ENCODE data around the gene RFC2.

RFC2 gene

GRCh38 chr7:74254129-74254857, at the start of gene RFC2:
Gene RFC2, minus strand, starts transcription at chr7:74254399. Its CDS starts 16 bp downstream, at chr7:74254383.
- DNase-seq: peak; percentile 91

- no peak for DNase-seq
Observed at GRCh38 chr7:74302745-74303221, 48.6 kb upstream of the RFC2 start.

DNA sequence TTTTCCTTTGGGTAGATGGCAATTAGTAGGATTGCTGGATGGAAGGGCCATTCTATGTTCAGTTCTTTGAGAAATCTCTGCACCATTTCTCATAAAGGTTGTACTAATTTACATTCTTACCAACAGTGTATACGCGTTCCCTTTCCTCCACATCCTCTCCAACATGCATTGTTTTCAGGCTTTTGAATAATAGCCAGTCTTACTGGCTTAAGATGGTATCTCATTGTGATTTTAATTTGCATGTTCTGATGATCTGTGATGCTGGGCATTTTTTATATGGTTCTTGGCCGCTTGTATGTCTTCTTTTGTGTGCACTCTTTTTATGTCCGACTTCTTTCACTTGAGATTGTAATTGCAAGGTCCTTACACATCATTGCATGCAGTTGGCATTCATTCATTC, 46.7 kb upstream of the RFC2 start:
- no peak for DNase-seq

DNA sequence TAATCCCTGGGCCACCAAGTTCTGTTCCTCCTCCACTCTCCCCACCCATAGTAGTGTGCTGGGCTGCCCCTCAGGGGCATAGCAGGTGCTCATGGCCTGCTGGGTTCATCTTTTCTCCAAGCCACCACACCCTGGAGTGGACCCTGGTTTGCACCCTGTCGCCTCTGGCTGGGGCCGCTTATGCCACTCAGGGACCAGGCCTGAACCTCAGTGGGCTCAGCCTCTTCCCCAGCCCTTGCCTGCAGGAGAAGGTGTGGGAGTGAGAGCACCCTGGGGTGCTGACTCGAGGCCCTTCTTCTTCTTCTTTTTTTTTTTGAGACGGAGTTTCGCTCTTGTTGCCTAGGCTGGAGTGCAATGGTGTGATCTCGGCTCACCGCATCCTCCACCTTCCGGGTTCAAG, 45.2 kb upstream of the RFC2 start:
- DNase-seq: no peak

GRCh38 chr7:74297516-74298233, 43.5 kb upstream of the RFC2 start:
- DNase-seq: no peak

DNA sequence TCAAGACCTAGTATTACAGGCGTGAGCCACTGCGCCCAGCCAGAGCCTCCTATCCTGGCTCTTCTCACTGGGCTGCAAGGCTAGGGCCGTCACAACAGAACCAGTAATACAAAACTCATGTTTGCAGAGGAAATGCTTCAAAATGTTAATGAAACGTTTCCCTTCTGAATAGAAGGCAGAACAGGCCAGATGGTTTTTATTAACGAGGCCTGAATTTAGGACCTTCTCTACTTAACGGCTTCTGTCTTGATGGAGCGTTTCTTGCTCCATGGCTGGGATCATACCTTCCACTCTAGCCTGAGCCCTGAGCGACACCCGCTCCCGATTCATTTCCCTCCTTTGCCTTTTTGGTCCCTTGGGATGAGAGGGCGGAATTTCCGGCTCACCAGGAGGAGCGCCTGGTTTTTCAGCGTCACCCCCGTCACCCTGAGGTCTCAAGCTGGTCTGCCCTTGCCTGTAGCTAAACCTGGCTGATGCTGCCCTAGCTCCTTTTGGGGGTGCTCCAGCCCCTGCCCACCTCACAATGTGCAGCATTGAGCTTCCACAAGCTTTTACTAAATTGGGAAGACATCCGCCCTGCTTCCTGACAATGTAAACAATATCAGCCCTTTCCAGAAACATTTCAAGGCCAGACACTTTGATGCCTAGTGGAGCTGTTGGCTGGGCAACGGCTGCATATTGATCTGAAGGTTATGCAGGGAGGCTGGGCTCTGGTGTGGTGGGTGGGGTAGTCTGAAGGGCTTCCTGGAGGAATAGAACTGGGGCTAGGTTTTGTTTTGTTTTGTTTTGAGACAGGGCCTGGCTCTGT, 40.2 kb upstream of the RFC2 start:
- DNase-seq: peak; percentile 73

DNA sequence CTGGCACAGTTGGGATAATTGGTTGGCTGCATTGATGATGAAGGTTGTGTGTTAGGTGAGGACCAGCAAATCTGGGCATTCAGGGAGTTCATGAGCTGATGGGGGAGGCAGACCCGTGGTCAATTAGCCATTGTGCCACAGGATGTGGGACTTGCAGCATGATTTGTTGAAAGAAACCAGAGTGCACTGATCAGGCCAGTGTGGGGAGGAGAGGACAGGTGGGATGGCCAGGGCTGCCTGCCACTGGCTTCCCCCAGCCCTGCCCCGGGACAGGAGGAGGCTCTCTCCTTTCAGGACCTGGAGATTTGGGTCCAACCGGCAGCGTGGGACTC, 39.3 kb upstream of the RFC2 start:
- DNase-seq: no peak

GRCh38 chr7:74292757-74293576, 38.8 kb upstream of the RFC2 start:
- DNase-seq: no peak

DNA sequence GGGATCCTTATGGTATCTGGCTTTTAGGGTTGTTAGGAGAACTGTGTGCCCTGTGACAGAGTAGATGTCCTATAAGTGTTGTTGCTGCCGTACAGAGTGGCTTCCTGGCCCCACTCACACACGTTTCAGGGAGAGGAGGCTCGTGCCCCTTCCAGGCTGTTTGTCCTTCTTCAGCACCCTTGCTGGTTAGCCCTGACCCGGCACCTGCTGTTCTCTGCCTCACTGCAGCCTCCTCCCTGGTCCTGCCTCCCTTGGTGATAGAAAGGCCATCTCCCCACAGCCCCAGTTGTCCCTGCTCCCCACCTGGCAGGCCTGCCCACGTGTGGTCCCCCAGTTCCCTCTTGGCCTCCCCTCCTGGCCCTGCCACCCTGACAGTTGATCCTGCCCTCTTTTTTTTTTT, 37.3 kb upstream of the RFC2 start:
- no peak for DNase-seq

- DNase-seq: no peak
Observed at GRCh38 chr7:74290981-74291441, 36.8 kb upstream of the RFC2 start.

DNA sequence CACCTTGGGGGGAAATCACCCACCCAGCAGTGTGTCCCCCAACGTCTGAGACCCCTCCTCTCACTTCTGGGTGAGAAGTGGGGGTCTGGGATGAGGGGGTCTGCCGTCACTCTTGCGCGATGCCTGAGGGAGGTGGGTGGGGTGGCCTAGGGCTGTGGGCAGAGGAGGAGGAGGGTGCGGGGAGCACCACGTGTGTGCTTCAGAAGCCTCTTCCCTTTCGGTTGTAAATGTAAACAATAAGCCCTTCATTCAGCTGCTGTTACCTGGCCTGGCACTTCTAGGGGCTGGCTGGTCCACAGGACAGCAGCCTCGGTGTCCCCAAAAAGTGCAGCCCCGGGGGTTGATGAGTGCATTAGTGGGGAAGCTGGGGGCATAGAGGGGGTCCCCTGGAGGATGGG, 36.4 kb upstream of the RFC2 start:
- no peak for DNase-seq

DNA sequence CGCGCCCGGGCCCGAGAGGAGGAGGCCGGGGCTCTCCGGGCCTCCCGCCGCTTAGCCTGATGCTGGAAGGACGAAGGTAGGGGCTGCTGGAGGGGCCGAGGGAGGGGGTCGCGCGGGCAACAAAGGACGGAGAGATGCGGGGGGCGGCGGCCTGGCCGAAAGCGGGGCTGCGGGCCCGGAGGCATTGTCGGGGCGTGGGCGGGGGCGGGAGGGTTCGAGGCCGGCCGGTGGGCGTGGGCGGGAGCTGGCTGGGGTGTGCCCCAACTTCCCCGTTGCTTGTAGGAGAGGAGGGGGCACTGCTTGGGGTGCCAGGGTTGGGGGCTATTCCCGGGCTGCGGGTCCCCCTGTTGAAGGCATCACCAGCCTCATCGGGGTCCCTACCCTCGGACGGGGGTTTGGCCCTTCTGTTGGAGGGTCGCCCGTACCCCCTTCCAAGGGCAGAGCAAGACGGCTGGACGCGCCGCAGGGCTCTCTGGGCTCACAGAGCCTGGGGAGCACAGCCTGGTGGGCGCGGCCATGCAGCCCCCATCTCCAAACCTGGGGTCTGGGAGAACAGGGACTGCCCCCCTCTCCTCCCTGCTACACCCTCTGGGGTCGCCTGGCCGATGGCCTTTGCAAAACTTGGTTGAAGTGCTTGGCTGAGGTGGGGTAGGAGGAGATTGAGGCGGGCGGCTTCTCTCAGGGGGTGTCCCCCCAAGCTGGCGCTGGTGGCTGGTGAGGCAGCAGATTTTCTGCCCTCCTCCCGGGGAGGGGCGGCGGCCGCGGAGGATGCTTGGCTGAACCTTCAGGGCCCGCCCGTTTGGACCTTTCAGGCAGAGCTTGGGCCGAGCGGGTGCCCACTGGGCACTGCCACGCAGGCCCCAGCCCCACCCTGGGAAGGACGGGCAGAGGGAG, 35.7 kb upstream of the RFC2 start:
- no peak for DNase-seq

DNA sequence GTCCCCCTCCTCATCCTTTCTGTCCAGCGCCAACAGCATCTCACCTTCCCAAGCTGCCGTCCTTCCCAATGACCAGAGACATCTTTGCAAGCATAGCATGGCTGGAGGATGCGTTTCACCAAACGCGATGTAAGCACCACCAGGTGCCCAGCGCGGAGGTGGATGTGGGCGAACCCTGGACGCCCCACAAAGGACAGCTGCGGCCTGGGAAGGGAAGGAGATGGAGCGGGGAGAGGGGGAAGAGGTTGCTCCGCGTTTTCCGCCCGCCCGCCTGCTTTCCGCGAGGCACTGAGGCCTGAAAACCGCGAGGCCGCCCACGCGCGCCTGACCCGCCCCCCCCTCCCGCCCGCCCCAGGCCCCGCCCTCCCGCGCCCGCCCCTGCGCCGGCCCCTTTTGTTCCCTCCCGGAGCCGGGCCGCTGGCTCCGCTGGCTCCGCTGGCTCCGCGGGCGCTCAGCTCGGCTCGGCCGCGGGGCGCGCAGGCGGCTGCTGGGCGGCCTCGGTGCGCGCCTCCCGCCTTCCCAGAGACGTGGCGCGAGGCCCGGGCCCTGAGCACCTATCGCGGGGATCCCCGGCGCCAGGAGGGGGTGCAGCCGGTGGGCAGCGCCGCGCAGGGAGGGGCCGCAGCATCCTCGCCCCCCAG, 34.9 kb upstream of the RFC2 start, which contains the start of gene CLIP2:
Gene CLIP2, plus strand, starts transcription at position 390 of the 641 bp plus-strand sequence. CDS start 28,140 bp downstream, outside the sequence.
- DNase-seq: peak; percentile 33

GRCh38 chr7:74288034-74288881, 34.1 kb upstream of the RFC2 start:
- DNase-seq: no peak

GRCh38 chr7:74287303-74288033, 33.3 kb upstream of the RFC2 start:
- DNase-seq: no peak

GRCh38 chr7:74286131-74286530, 31.9 kb upstream of the RFC2 start:
- no peak for DNase-seq

- DNase-seq: peak; percentile 14
Observed at GRCh38 chr7:74284781-74285259, 30.6 kb upstream of the RFC2 start.

GRCh38 chr7:74283858-74284447, 29.8 kb upstream of the RFC2 start:
- DNase-seq: no peak

Data from DMS153 (cell line).